GM12875 (cell line): Measurements from ENCODE around the gene GJA1.

Experiments used
- H3K4me3 ChIP-seq: one replicate; pipeline ENCODE4 v1.5.1; 2011; ENCODE audit warnings: low read depth, low read length, control low read depth
- CTCF ChIP-seq: IDR thresholded peaks from 2 replicates; pipeline ENCODE4 v1.5.1; 2011; ENCODE audit warnings: low read depth, mild to moderate bottlenecking, control low read depth, inconsistent platforms, low read length, moderate library complexity, borderline replicate concordance; ENCODE audit not compliant: insufficient read depth

The GJA1 gene

GRCh38 chr6:121492536-121492935 is 57.1 kb downstream of the GJA1 start:
- TF ChIP-seq CTCF = no peak
- no peak overlapping the region for H3K4me3 ChIP-seq

GRCh38 chr6:121497970-121498375 is 62.5 kb downstream of the GJA1 start:
- TF ChIP-seq CTCF = no peak
- H3K4me3 ChIP-seq = no peak overlapping the region

GRCh38 chr6:121498481-121499276 is 63.2 kb downstream of the GJA1 start:
- no peak for TF ChIP-seq CTCF
- no peak overlapping the region for H3K4me3 ChIP-seq
